Endodermal cell (in vitro differentiated cells): ENCODE results near the gene AMHR2. TPM values are rescaled to one million over a fixed set of nuclear protein-coding genes. Genes with fewer than 3 reads are reported as not detected.
"Not testable (repeated sequence)": the region's sequence is repeated elsewhere in the genome, so short reads cannot be mapped to it uniquely, and the experiment has no call there.

ENCODE experiments used
- DNase-seq: peaks from one replicate; pipeline ENCODE4 v3.0.0-alpha.2; 2017
- H3K27ac ChIP-seq: 2 replicates; pipeline ENCODE4 v1.5.1; 2013; ENCODE audit warnings: mild to moderate bottlenecking, low read depth, low read length, moderate library complexity
- H3K27me3 ChIP-seq: 2 replicates; pipeline ENCODE4 v1.6.1; 2013; ENCODE audit warnings: mild to moderate bottlenecking, low read length, moderate library complexity; ENCODE audit not compliant: insufficient read depth, control insufficient read depth, poor library complexity, severe bottlenecking
- H3K36me3 ChIP-seq: 2 replicates; pipeline ENCODE4 v1.7.0; 2013; ENCODE audit warnings: mild to moderate bottlenecking, low read length, moderate library complexity; ENCODE audit not compliant: control insufficient read depth, insufficient read depth
- H3K4me1 ChIP-seq: one replicate; pipeline ENCODE4 v1.7.0; 2013; ENCODE audit warnings: low read length; ENCODE audit not compliant: control insufficient read depth, insufficient read depth
- H3K4me3 ChIP-seq: 2 replicates; pipeline ENCODE4 v1.5.1; 2013; ENCODE audit warnings: mild to moderate bottlenecking, low read length, moderate library complexity
- H3K9ac ChIP-seq: 2 replicates; pipeline ENCODE4 v1.6.1; 2013; ENCODE audit warnings: mild to moderate bottlenecking, low read length, moderate library complexity; ENCODE audit not compliant: poor library complexity, severe bottlenecking; ENCODE audit errors: extremely low read depth
- H3K9me3 ChIP-seq: 2 replicates; pipeline ENCODE4 v1.6.1; 2013; ENCODE audit warnings: mild to moderate bottlenecking, low read length, moderate library complexity; ENCODE audit not compliant: control insufficient read depth
- H3K27ac Mint-ChIP-seq: 2 replicates; pipeline ENCODE4 v1.8.0; 2020; ENCODE audit warnings: mixed read lengths
- H3K27me3 Mint-ChIP-seq: 2 replicates; pipeline ENCODE4 v1.8.0; 2021; ENCODE audit warnings: mild to moderate bottlenecking, mixed read lengths; ENCODE audit not compliant: insufficient read depth
- H3K36me3 Mint-ChIP-seq: 2 replicates; pipeline ENCODE4 v1.8.0; 2020; ENCODE audit warnings: low read depth, mixed read lengths
- H3K4me1 Mint-ChIP-seq: 2 replicates; pipeline ENCODE4 v1.8.0; 2020; ENCODE audit warnings: mixed read lengths
- H3K4me3 Mint-ChIP-seq: 2 replicates; pipeline ENCODE4 v1.8.0; 2020; ENCODE audit warnings: mild to moderate bottlenecking, moderate library complexity, mixed read lengths
- H3K9me3 Mint-ChIP-seq: 2 replicates; pipeline ENCODE4 v1.8.0; 2020; ENCODE audit warnings: mild to moderate bottlenecking, mixed read lengths
- CTCF ChIP-seq: fragments of 200-600 bp; sonication (generic); conservative IDR thresholded peaks from 2 replicates; pipeline ENCODE4 v1.5.0; 2021; ENCODE audit warnings: antibody characterized with exemption, mild to moderate bottlenecking
- WGBS, 2 experiments: methylation state at CpG; one replicate each; pipeline versions ENCODE4 v1.1.5 to v1.1.7; 2013; ENCODE audit warnings: missing lambda C conversion rate in 2 of 2, mixed read lengths in 1 of 2; ENCODE audit not compliant: insufficient coverage in 1 of 2, insufficient read length in 1 of 2; 5-methylcytosine and 5-hydroxymethylcytosine counted together
- long read RNA-seq, 4 experiments: library from polyadenylated mRNA in 2 of 4; library from RNA in 1 of 4; library from capped mRNA in 1 of 4; stranded (forward) in 3 of 4; unstranded in 1 of 4; transcript quantifications; one replicate each; pipeline ENCODE4 v2.0.0, GENCODE V29; 2020 to 2021; ENCODE audit warnings: inconsistent platforms in 1 of 4
- polyA plus RNA-seq, 2 experiments: library from polyadenylated mRNA; stranded (reverse); fragments of 50-300 nt; gene quantifications; one replicate each; pipeline ENCODE4 v1.2.3, GENCODE V29; 2013
- total RNA-seq, 2 donors: library from RNA; stranded (reverse); fragmentation: NEBNext Ultra II Directional in 1 of 2; extraction: Animal tissue kit (Norgen Biotek cat#: 25700) in 1 of 2; gene quantifications; 2 replicates in 1 of 2; 3 replicates in 1 of 2; pipeline ENCODE4 v1.2.1, GENCODE V29; 2021

Gene AMHR2
- total RNA-seq = 10 to 100 TPM; 17.1 to 23.6 TPM
- polyA plus RNA-seq (2013, experiment 1 of 2) = 2.5 TPM
- 3.4 TPM for polyA plus RNA-seq (2013, experiment 2 of 2)
- long read RNA-seq, experiment 1, partial matches to known transcripts = 3 of 11 reads
- long read RNA-seq, experiment 1, other reads (novel, unspliced or antisense) = 8 of 11 reads
- long read RNA-seq, experiment 2, partial matches to known transcripts = 0 of 22 reads
- long read RNA-seq, experiment 2, other reads (novel, unspliced or antisense) = 19 of 22 reads
- long read RNA-seq, experiment 3, partial matches to known transcripts = 5 of 23 reads
- long read RNA-seq, experiment 3, other reads (novel, unspliced or antisense) = 17 of 23 reads
- long read RNA-seq, experiment 4, partial matches to known transcripts = 2 of 46 reads
- long read RNA-seq, experiment 4, other reads (novel, unspliced or antisense) = 44 of 46 reads

DNA sequence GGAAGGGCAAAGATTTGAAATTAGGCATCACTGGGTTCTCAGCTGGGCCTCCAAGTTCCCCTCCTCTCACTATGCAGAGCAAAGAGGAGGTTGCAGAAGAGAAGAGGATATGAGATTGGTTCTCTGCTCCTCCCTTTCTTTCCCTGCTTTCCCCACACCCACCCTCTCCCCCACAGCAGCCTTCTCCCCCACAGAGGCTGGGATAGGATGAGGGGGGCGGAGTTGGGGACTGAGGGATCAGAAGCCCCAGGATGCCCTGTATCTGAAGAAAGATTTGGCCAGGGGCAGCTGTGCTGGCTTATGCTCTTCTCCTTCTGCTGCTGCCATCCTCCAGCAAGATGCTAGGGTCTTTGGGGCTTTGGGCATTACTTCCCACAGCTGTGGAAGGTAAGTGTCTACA is at the start of gene AMHR2:
AMHR2 (plus strand) TSS at position 259 of the 400 bp plus-strand sequence; CDS start at position 339, 80 bp downstream.
- peak within 1 kb of the TSS; percentile 55 for H3K4me3 Mint-ChIP-seq
- Histone ChIP-seq H3K27ac (no peak within 1 kb of the TSS), H3K4me1 (peaks cover 25% of the 10 kb centered on the region), H3K36me3 (no peaks in the 10 kb centered on the region), H3K9ac (no peak within 1 kb of the TSS), H3K27me3 (no peaks in the 10 kb centered on the region), H3K9me3 (no peaks in the 10 kb centered on the region), H3K4me3 (peak within 1 kb of the TSS; percentile 30)
- WGBS, 2 experiments = 100% methylated on average over 1 of the region's 1 CpG; no CpG with 5 or more reads in 1 of the 2 experiments
- no peaks in the 10 kb centered on the region for H3K27me3 Mint-ChIP-seq
- H3K27ac Mint-ChIP-seq = peak within 1 kb of the TSS; percentile 83
- H3K4me1 Mint-ChIP-seq = peaks cover 58% of the 10 kb centered on the region
- peak; percentile 54 for DNase-seq
- TF ChIP-seq CTCF = no peak
- H3K36me3 Mint-ChIP-seq = no peaks in the 10 kb centered on the region
- H3K9me3 Mint-ChIP-seq = no peaks in the 10 kb centered on the region

DNA sequence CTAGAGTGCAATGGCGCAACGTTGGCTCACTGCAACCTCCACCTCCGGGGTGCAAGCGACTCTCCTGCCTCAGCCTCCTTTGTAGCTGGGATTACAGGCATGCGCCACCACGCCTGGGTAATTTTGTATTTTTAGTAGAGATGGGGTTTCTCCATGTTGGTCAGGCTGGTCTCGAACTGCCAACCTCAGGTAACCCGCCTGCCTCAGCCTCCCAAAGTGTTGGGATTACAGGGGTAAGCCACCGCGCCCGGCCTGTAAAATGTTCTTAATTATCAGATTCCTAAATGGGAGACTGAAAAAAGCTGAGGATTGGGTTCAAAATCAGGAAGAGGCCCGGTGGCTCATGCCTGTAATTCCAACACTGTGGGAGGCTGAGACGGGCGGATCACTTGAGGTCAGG is 49.4 kb upstream of the AMHR2 start:
- 84 to 87% methylated on average over 11 to 14 of the region's 14 CpGs for WGBS, 2 experiments
- H3K9ac ChIP-seq, H3K27me3 Mint-ChIP-seq, H3K27me3 ChIP-seq, H3K27ac Mint-ChIP-seq, H3K36me3 Mint-ChIP-seq, H3K4me1 ChIP-seq, H3K9me3 Mint-ChIP-seq, H3K36me3 ChIP-seq, H3K4me3 Mint-ChIP-seq, H3K27ac ChIP-seq, H3K9me3 ChIP-seq, DNase-seq, H3K4me3 ChIP-seq: not testable (repeated sequence)
- H3K4me1 Mint-ChIP-seq = peaks cover 19% of the 10 kb centered on the region

DNA sequence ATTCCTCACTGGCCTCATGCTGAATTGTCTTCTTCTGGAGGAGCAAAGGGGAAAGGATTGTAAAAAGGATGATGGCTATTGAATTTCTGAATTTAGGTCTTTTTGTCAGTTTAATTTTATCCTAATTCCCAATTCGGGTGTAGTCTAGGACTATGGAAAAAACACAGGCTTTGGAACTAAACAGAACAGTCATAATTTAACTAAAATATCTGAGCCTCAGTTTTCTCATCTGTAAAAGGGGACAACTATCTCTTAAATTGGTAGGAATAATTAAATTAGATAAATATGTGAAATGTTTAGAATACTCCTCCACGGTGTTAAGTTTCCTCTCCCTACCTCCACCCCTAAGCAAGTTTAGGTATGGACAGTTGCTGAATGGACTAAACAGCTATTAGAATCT is 46.9 kb upstream of the AMHR2 start:
- no peak for TF ChIP-seq CTCF
- H3K27me3 Mint-ChIP-seq = no peaks in the 10 kb centered on the region
- no peak overlapping the region for H3K4me3 ChIP-seq
- no peaks in the 10 kb centered on the region for H3K9me3 Mint-ChIP-seq
- peaks cover 4% of the 10 kb centered on the region for H3K36me3 ChIP-seq
- H3K9ac ChIP-seq = no peak overlapping the region
- peaks cover 2% of the 10 kb centered on the region for H3K36me3 Mint-ChIP-seq
- 91% methylated on average over 1 of the region's 2 CpGs; no CpG with 5 or more reads in 1 of the 2 experiments for WGBS, 2 experiments
- H3K27ac Mint-ChIP-seq = no peak overlapping the region
- peaks cover 18% of the 10 kb centered on the region for H3K4me1 Mint-ChIP-seq
- H3K9me3 ChIP-seq = no peaks in the 10 kb centered on the region
- DNase-seq = no peak
- no peaks in the 10 kb centered on the region for H3K27me3 ChIP-seq
- peaks cover 8% of the 10 kb centered on the region for H3K4me1 ChIP-seq
- H3K27ac ChIP-seq = no peak overlapping the region
- H3K4me3 Mint-ChIP-seq = no peak overlapping the region
